ENCODE results near the gene ELF5. TPM values are rescaled to one million over a fixed set of nuclear protein-coding genes. Genes with fewer than 3 reads are reported as not detected.

ELF5 gene
- total and polyA plus RNA-seq, 10 of the 15 experiments (the other 5 are each of a cell fraction or from before 2014, with no cell fraction given), result not detected

DNA sequence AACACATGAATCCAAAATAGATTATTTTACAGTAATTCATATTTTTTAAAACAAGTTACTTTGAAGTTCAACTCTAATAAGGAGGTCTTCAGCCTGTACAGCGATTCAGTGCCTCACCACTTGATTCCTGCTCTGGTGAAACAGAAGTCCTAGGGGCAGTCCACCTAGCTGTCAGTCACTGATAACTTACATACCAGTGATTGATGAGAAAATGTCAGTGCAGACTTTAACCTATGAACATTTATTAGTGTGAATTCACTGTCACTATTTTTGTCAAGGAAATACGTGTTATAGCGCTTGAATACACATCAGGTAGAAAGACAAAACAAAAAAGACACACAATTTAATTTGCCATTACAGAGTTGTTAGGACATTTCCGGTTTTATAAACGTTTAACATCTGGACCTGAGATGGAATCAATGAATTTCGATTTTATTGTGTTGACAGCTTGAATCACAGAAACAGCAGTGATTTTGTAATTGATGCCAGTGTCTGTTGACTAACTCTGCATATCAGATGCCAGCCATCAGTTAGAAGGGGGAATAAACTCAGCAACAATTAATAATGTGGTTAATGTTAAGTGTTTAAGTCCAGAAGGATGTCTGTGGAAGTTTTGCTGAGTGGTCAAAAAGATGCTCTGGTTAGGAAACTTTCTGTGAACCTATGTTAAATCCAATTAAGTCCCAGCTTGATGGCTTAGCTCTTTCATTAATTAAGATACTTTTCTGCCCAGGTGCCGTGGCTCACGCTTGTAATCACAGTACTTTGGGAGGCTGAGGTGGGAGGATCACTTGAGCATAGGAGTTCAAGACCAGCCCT, 34.5 kb downstream of the ELF5 start:
- SMC1A ChIA-PET (ENCODE audit: uncharacterized antibody, unreplicated experiment), result no interaction called here
- BruUV-seq (replicated peaks), result no TSS peak
- Histone ChIP-seq H3K4me1 (ENCODE audit: control insufficient read depth, insufficient read depth, low read length) (no peaks in the 10 kb centered on the region), H4K20me1 (ENCODE audit: control insufficient read depth, insufficient read depth) (no peaks in the 10 kb centered on the region), H3K27ac (ENCODE audit: control insufficient read depth, insufficient read depth) (no peak overlapping the region), H3K4me3 (no peak overlapping the region), H3K9ac (ENCODE audit: control insufficient read depth, insufficient read depth, low read length) (no peak overlapping the region), H3K79me2 (ENCODE audit: control insufficient read depth, insufficient read depth, low read length) (no peaks in the 10 kb centered on the region), H2AFZ (ENCODE audit: control insufficient read depth, low read depth, low read length) (no peak overlapping the region), H3K9me3 (replicated peaks; ENCODE audit: control insufficient read depth, insufficient read depth, low read length) (no peaks in the 10 kb centered on the region), H3K27me3 (replicated peaks in 1 of 2; ENCODE audit: control insufficient read depth in 2 of 2, insufficient read depth in 2 of 2, low read length in 1 of 2) (no peaks in the 10 kb centered on the region), H3K36me3 (ENCODE audit: control insufficient read depth in 2 of 2, insufficient read depth in 2 of 2, low read length in 1 of 2) (no peaks in the 10 kb centered on the region), H3K4me2 (ENCODE audit: control insufficient read depth, insufficient read depth) (no peak overlapping the region)
- CTCF ChIA-PET, result interaction anchor here (1.3 to 5.5 kb wide), 3 partner anchors 10 to 113 kb away, joined by 3 to 24 read pairs (median 5); no protein-coding TSS in a partner anchor
- no peak for ATAC-seq
- RAD21 ChIA-PET (ENCODE audit: unreplicated experiment), result no interaction called here
- intact Hi-C loops (cut with micrococcal nuclease; ENCODE audit: unreplicated experiment), result no loop called here
- FAIRE-seq, result no peak
- POLR2A ChIA-PET, result no interaction called here
- in situ Hi-C loops (cut with MboI), result loop anchor here (25.0 kb wide), 1 partner anchor 317 kb away; no protein-coding TSS in a partner anchor
- DNase-seq (ENCODE audit: low read depth, low spot score), result no peak
- TF ChIP-seq CBX3 (IDR thresholded peaks at IDR 0.05; ENCODE audit: borderline replicate concordance, low read depth) (no peak), ASH2L (IDR thresholded peaks at IDR 0.05; ENCODE audit: borderline replicate concordance, low read depth) (no peak), SREBF2 (IDR thresholded peaks at IDR 0.05; ENCODE audit: low read length) (no peak), ETV6 (conservative IDR thresholded peaks at IDR 0.05 in 1 of 2, IDR thresholded peaks at IDR 0.05 in 1 of 2; ENCODE audit: borderline replicate concordance in 1 of 2, low read depth in 1 of 2) (no peak), YY1 (IDR thresholded peaks at IDR 0.05; ENCODE audit: low read depth, low read length) (no peak), NBN (IDR thresholded peaks at IDR 0.05) (no peak)
- TF ChIP-seq, protein P1, sequence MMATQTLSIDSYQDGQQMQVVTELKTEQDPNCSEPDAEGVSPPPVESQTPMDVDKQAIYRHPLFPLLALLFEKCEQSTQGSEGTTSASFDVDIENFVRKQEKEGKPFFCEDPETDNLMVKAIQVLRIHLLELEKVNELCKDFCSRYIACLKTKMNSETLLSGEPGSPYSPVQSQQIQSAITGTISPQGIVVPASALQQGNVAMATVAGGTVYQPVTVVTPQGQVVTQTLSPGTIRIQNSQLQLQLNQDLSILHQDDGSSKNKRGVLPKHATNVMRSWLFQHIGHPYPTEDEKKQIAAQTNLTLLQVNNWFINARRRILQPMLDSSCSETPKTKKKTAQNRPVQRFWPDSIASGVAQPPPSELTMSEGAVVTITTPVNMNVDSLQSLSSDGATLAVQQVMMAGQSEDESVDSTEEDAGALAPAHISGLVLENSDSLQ (IDR thresholded peaks at IDR 0.05), result 0 out of 2 replicates have a peak, but pooled peaks have one; percentile 40
- 35% methylated on average over 8 of the region's 8 CpGs for WGBS (ENCODE audit: insufficient coverage, insufficient replicate concordance, low lambda C conversion rate, missing lambda C conversion rate)
